Vagina (tissue), 2 donors: ENCODE results near the gene PIGM.

ENCODE experiments used
- POLR2A ChIP-seq, 2 donors: fragments of 450-650 bp; IDR thresholded peaks; one replicate each; pipeline ENCODE4 v1.6.1; 2017; ENCODE audit warnings: antibody characterized with exemption in 2 of 2, mild to moderate bottlenecking in 2 of 2, moderate library complexity in 2 of 2
- POLR2AphosphoS5 ChIP-seq, 2 donors: sonication (generic); formaldehyde crosslinking; IDR thresholded peaks; one replicate each; pipeline ENCODE4 v1.9.0; 2017; ENCODE audit warnings: antibody characterized with exemption in 2 of 2, mild to moderate bottlenecking in 2 of 2, low read depth in 1 of 2; ENCODE audit not compliant: insufficient read depth in 1 of 2
- TF ChIP-seq, protein P1 (sequence below), 3 experiments: fragments of 450-650 bp in 2 of 3; fragments of 200-600 bp in 1 of 3; sonication (generic) in 1 of 3; IDR thresholded peaks; one replicate each; pipeline ENCODE4 v1.5.1; 2017 to 2019; ENCODE audit warnings: antibody characterized with exemption in 3 of 3, mild to moderate bottlenecking in 2 of 3, moderate library complexity in 2 of 3

DNA sequence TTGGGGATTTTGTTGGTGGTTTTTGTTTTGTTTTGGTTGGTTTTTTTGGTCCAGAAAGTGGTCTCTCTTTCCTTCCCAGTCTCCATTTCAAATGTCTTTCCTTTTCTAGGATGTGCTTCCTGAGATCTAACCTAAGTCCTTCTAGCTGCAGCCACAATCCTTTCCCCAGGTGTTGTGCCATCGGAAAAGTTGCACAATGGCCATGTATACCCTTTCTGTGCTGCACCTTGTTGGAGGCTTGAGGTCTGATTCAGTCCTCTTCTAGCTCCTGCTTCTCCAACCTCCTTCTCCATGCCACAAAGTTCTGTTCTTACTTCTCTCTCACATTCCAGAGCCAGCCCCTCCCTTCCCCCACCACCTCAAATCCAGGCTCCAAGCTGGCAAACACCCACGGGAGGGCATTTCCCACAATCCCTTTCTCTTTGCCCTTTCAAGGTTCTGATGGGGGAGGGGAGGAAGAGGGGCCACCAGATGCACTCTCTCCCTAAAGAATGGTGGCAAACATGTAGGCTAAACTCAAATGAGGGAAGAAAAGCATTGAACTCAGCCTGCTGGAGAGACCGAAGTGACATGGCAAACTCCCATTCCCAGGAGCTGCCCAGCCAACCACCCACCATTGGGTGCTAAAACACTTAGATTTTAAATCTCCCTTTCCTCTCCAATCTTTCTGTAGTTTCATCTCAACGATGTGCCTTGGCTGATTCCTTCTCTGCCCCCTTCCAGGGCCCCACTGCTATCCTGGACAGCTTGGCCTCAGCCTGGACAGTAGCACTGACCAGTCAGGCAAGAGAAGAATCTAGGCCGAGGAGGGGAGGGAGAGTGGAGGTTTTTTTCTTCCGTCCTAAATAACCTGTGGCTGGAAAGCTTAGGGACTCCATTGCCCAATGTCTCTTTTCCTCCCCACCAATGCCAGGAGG lies 35.3 kb upstream of the PIGM start:
- TF ChIP-seq, protein P1, sequence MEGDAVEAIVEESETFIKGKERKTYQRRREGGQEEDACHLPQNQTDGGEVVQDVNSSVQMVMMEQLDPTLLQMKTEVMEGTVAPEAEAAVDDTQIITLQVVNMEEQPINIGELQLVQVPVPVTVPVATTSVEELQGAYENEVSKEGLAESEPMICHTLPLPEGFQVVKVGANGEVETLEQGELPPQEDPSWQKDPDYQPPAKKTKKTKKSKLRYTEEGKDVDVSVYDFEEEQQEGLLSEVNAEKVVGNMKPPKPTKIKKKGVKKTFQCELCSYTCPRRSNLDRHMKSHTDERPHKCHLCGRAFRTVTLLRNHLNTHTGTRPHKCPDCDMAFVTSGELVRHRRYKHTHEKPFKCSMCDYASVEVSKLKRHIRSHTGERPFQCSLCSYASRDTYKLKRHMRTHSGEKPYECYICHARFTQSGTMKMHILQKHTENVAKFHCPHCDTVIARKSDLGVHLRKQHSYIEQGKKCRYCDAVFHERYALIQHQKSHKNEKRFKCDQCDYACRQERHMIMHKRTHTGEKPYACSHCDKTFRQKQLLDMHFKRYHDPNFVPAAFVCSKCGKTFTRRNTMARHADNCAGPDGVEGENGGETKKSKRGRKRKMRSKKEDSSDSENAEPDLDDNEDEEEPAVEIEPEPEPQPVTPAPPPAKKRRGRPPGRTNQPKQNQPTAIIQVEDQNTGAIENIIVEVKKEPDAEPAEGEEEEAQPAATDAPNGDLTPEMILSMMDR (IDR thresholded peaks at IDR 0.05) = no peak
- no peak for TF ChIP-seq POLR2AphosphoS5 (IDR thresholded peaks at IDR 0.05; ENCODE audit: insufficient read depth in 1 of 2, low read depth in 1 of 2)
- TF ChIP-seq POLR2A (IDR thresholded peaks at IDR 0.05) = no peak
